ENCODE results near the gene ITGAV.
"Not testable (repeated sequence)": the region's sequence is repeated elsewhere in the genome, so short reads cannot be mapped to it uniquely, and the experiment has no call there.

DNA sequence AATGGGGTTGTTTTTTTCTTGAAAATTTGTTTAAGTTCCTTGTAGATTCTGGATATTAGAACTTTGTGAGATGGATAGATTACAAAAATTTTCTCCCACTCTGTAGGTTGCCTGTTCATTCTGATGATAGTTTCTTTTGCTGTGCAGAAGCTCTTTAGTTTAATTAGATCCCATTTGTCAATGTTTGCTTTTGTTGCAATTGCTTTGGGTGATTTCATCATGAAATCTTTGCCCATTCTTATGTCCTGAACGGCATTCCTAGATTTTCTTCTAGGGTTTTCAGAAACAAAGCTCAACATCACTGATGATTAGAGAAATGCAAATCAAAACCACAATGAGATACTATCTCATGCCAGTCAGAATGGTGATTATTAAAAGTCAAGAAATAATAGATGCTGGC lies 21.3 kb upstream of the ITGAV start:
- TF ChIP-seq CTCF, EP300 (IDR thresholded peaks at IDR 0.05): not testable (repeated sequence)

Data from sigmoid colon (tissue), 4 donors.